ENCODE results near the gene FAM120B.
"Not testable (repeated sequence)": the region's sequence is repeated elsewhere in the genome, so short reads cannot be mapped to it uniquely, and the experiment has no call there.

FAM120B gene

DNA sequence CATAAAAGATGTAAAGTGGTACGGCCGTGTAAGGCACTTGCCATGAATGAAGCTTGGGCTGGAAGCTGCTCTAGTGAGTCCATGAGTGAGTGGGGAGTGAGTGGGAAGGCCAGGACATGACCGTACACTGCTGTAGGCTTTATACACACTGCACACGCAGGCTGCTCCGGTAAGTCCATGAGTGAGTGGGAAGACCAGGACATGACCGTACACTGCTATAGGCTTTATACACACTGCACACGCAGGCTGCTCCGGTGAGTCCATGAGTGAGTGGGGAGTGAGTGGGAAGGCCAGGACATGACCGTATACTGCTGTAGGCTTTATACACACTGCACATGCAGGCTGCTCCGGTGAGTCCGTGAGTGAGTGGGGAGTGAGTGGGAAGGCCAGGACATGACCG is 41.9 kb upstream of the FAM120B start:
- H3K4me3 ChIP-seq (ENCODE audit: extremely low read depth, insufficient read depth, low read length, poor library complexity, severe bottlenecking); H3K36me3 ChIP-seq (ENCODE audit: control insufficient read depth, insufficient read depth, low read length); H3K27ac ChIP-seq (ENCODE audit: low read depth, low read length, severe bottlenecking); H3K9me3 ChIP-seq (ENCODE audit: control insufficient read depth, low read length); H3K4me1 ChIP-seq (ENCODE audit: control insufficient read depth, insufficient read depth, low read length, poor library complexity, severe bottlenecking): not testable (repeated sequence)
- WGBS, 2 experiments (ENCODE audit: insufficient coverage in 2 of 2): 96 to 99% methylated on average over 6 to 7 of the region's 12 CpGs

DNA sequence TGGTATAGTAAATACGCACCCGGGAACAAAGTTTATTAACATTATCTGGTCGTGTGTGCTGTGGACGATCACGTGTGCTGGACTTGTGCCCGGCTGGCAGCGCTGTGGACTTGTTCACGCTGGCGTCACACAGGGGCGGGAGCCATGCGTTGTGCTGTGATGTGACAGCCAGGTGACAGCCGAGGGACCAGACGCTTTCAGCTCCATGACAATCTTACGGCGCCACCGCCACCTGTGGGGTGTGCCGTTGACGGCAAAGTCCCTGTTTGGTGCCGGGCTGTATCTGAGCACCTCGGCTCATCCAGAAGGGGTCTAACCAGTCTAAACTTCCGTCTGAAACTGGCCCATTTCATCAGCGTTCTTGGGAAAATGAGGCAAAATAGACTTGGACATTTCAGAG is 40.9 kb upstream of the FAM120B start:
- WGBS, 2 experiments (ENCODE audit: insufficient coverage in 2 of 2): 92 to 94% methylated on average over 22 of the region's 22 CpGs
- H3K27ac ChIP-seq (ENCODE audit: low read depth, low read length, severe bottlenecking): no peak overlapping the region
- no peak overlapping the region for H3K4me3 ChIP-seq (ENCODE audit: extremely low read depth, insufficient read depth, low read length, poor library complexity, severe bottlenecking)

DNA sequence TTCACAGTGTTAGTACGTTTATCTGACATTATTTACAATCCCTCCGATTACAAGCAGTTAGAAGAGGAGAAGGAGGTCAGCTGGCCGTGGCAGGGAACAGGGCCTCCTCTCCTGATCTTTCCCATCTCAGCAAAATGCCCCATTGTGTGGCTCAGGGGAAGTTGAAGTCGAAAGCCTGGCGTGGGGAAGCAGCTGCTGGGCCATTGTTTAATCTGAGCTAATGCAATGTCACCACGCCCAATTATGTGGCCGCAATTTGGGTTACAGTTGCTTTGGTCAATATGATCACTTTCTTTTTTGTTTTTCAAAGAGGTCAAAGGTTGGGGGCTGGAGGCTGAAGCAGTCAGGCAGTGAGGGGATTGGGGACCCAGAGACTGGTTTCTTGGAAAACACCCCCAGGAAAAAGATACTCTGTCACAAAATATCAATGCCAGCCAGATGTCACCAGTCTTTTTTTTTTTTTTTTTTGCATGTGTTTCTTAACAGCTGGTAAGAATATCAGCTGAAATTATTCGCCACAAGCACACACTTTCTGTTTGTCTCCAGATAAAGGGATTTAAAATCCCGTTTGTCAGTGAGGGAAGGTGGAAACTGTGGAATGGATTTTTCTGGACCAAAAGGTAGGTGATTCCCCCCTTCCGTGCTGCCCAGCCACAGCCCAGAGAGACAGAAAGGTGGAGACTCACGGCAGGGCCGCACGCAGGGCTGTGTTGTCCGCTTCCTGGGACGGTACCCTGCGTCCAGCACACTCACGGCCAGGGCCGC is 40.3 kb upstream of the FAM120B start:
- WGBS, 2 experiments (ENCODE audit: insufficient coverage in 2 of 2): 68 to 85% methylated on average over 6 to 8 of the region's 18 CpGs
- Histone ChIP-seq H3K9me3 (ENCODE audit: control insufficient read depth, low read length) (no peaks in the 10 kb centered on the region), H3K4me3 (ENCODE audit: extremely low read depth, insufficient read depth, low read length, poor library complexity, severe bottlenecking) (no peak overlapping the region), H3K27ac (ENCODE audit: low read depth, low read length, severe bottlenecking) (no peak overlapping the region), H3K4me1 (ENCODE audit: control insufficient read depth, insufficient read depth, low read length, poor library complexity, severe bottlenecking) (peaks cover 8% of the 10 kb centered on the region), H3K36me3 (ENCODE audit: control insufficient read depth, insufficient read depth, low read length) (no peaks in the 10 kb centered on the region)

More for the DNA sequence above, 40.9 kb upstream of the FAM120B start:
- Histone ChIP-seq H3K36me3 (ENCODE audit: control insufficient read depth, insufficient read depth, low read length) (no peaks in the 10 kb centered on the region), H3K9me3 (ENCODE audit: control insufficient read depth, low read length) (no peaks in the 10 kb centered on the region), H3K4me1 (ENCODE audit: control insufficient read depth, insufficient read depth, low read length, poor library complexity, severe bottlenecking) (peaks cover 8% of the 10 kb centered on the region)

DNA sequence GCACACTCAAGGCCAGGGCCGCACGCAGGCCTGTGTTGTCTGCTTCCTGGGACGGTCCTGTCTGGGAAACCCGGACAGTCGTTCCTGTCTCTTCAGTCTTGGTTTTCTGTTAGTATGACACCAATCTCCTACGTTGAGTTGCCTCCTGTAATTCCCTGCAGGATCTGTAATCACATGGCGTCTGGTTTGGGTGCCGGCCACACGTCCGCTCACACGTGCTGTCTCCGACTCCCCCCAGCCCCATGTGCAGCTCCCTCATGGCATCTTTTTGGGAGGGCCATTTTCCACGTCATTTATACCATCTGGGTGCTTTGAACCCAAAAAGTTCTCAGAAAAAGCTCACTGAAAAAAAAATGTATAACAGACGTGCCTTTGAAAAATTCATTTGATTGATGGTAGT is 38.9 kb upstream of the FAM120B start:
- H3K36me3 ChIP-seq (ENCODE audit: control insufficient read depth, insufficient read depth, low read length): no peaks in the 10 kb centered on the region
- peaks cover 8% of the 10 kb centered on the region for H3K4me1 ChIP-seq (ENCODE audit: control insufficient read depth, insufficient read depth, low read length, poor library complexity, severe bottlenecking)
- WGBS, 2 experiments (ENCODE audit: insufficient coverage in 2 of 2): 84 to 90% methylated on average over 14 of the region's 14 CpGs
- H3K27ac ChIP-seq (ENCODE audit: low read depth, low read length, severe bottlenecking): no peak overlapping the region
- H3K4me3 ChIP-seq (ENCODE audit: extremely low read depth, insufficient read depth, low read length, poor library complexity, severe bottlenecking): no peak overlapping the region
- H3K9me3 ChIP-seq (ENCODE audit: control insufficient read depth, low read length): no peaks in the 10 kb centered on the region

DNA sequence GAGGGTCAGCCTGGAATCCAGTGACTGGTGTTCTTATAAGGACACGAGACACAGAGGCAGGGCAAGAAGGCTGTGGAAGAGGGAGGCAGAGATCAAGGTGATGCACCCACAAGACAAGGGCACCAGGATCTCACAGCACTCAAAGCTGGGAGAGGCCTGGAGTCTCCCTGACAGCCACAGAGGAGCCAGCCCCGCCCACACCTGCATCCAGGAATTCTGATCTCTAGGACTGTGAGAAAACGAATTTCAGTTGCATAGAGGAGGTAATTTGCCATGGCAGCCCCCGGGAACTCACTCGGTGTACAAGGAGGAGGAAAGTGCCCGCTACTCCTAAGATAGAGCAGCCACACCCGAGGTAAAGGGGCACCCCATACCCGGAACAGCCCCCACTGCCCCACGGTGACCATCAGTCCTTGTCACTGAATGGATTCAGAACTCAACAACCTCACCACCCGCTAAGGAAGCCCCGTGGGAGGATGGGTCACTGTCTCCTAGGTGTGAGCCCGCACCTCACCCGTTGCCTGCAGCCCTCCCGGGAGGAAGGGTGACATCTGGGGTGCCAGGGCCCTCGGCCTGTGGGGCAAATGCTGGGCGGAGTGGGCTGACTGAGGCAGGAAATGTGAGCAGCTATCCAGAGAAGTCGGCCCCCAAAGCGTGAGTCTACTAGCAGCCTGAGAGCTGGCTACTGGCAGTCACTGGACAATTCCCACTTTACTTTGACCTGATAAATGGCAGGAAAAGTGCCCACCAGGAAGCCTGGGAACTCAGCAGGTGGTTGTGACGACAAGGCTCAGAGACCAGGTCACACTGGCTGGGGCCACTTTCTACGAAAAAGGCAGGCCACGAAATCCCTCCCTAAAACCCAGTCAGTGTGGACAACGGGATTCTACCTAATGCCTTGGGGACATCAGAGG is 38.1 kb upstream of the FAM120B start:
- Histone ChIP-seq H3K4me1 (ENCODE audit: control insufficient read depth, insufficient read depth, low read length, poor library complexity, severe bottlenecking) (peaks cover 8% of the 10 kb centered on the region), H3K4me3 (ENCODE audit: extremely low read depth, insufficient read depth, low read length, poor library complexity, severe bottlenecking) (no peak overlapping the region), H3K9me3 (ENCODE audit: control insufficient read depth, low read length) (no peaks in the 10 kb centered on the region), H3K27ac (ENCODE audit: low read depth, low read length, severe bottlenecking) (no peak overlapping the region), H3K36me3 (ENCODE audit: control insufficient read depth, insufficient read depth, low read length) (no peaks in the 10 kb centered on the region)
- WGBS, 2 experiments (ENCODE audit: insufficient coverage in 2 of 2): 86 to 89% methylated on average over 18 to 21 of the region's 22 CpGs

DNA sequence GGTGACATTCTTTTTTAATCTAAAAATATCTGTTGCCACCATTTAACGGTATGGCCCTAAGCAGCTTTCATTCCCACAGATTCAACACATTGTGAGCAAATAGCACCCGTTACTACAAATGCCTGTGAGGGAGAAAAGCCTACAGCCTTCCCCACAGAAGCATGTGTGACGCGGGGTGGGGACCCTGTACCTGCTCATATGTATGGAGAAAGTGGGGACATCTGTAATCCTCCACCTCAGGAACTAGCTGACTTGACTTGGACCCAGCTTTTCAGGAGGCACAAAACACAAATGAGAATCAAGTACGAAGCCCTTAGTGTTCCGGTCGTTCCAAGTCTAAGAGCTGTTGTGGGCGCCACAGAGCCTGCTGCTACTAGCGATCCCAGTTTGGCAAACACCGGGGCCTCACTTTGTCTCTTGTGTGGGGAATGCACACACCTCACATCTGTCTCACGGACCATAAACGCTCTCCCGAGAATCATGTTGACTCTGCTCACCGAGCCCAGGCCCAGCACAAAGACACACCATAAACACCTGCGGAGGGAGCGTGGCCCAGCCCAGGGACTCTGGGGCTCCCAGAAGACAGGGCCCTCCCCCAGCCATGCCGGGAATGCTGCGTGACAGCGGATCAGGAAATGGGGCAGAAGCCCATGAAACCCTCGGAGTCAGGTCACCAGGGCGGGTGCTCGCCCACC is 37.3 kb upstream of the FAM120B start:
- no peak overlapping the region for H3K4me3 ChIP-seq (ENCODE audit: extremely low read depth, insufficient read depth, low read length, poor library complexity, severe bottlenecking)
- no peaks in the 10 kb centered on the region for H3K9me3 ChIP-seq (ENCODE audit: control insufficient read depth, low read length)
- WGBS, 2 experiments (ENCODE audit: insufficient coverage in 2 of 2): 69 to 75% methylated on average over 16 to 17 of the region's 22 CpGs
- no peaks in the 10 kb centered on the region for H3K36me3 ChIP-seq (ENCODE audit: control insufficient read depth, insufficient read depth, low read length)
- no peak overlapping the region for H3K27ac ChIP-seq (ENCODE audit: low read depth, low read length, severe bottlenecking)
- H3K4me1 ChIP-seq (ENCODE audit: control insufficient read depth, insufficient read depth, low read length, poor library complexity, severe bottlenecking): peaks cover 8% of the 10 kb centered on the region

DNA sequence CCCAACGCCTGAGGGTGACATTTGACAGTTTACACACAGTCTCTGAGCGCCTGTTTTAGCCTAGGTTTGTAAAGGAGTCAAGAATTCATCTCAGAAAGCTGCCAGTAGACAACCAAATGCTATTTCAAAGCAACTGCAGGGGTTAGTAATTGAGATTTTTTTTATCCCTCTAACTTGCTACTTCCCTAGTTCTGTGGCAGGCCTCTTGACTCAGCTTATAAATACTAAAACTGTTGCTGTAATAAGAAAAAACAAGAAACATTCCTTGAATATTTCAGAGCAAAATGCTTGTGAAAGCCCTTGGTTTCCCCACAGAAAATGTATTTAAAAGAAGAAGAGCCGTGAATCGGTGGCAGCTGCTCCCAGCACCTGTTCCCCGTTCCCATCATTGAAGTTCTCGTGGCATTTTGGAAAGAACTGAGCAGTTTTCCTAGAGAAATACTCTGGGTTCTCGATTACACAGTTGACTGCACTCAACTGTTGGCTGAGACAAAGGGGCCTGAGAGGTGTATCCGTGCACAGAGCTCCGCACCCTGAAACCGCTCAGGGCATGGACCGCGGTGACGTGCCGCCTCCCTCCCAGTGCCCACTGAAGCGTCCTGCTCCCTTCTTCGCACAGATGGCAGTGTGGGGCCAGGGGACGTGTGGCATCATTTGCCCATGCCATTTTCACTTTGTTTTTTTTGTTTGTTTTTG is 36.6 kb upstream of the FAM120B start:
- no peak overlapping the region for H3K27ac ChIP-seq (ENCODE audit: low read depth, low read length, severe bottlenecking)
- H3K4me3 ChIP-seq (ENCODE audit: extremely low read depth, insufficient read depth, low read length, poor library complexity, severe bottlenecking): no peak overlapping the region
- peaks cover 8% of the 10 kb centered on the region for H3K4me1 ChIP-seq (ENCODE audit: control insufficient read depth, insufficient read depth, low read length, poor library complexity, severe bottlenecking)
- no peaks in the 10 kb centered on the region for H3K36me3 ChIP-seq (ENCODE audit: control insufficient read depth, insufficient read depth, low read length)
- H3K9me3 ChIP-seq (ENCODE audit: control insufficient read depth, low read length): no peaks in the 10 kb centered on the region
- 82 to 92% methylated on average over 14 to 15 of the region's 17 CpGs for WGBS, 2 experiments (ENCODE audit: insufficient coverage in 2 of 2)

DNA sequence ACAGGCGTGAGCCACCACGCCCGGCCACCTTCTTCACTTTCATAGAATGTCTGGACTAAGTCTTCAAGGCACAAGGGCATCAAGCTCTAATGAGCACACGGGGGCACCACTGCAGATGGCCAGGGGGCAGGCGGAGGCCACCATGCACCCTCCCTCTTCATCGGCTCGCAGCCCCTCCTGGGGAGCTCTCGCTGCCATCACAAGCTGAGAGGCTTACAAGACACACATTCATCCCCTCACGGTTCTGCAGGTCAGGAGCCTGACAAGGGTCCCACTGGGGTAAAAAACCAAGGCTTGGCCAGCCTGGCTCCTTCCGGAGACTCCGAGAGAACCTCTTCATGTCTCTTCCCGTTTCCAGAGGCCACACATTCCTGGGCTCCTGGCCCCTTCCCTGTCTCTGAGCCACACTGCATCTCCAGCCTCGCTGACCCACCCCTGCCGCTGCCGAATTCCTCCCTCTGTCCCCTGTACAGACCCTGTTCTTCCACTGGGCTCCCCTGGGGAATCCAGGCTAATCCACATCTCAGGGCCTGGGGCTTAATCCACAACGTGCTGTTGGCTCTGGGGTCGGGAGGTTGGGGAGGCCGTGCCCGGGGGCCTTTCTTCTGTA is 35.5 kb upstream of the FAM120B start:
- H3K27ac ChIP-seq (ENCODE audit: low read depth, low read length, severe bottlenecking): no peak overlapping the region
- H3K4me1 ChIP-seq (ENCODE audit: control insufficient read depth, insufficient read depth, low read length, poor library complexity, severe bottlenecking): peaks cover 8% of the 10 kb centered on the region
- no peak overlapping the region for H3K4me3 ChIP-seq (ENCODE audit: extremely low read depth, insufficient read depth, low read length, poor library complexity, severe bottlenecking)
- WGBS, 2 experiments (ENCODE audit: insufficient coverage in 2 of 2): 92% methylated on average over 12 to 15 of the region's 19 CpGs
- no peaks in the 10 kb centered on the region for H3K36me3 ChIP-seq (ENCODE audit: control insufficient read depth, insufficient read depth, low read length)
- no peaks in the 10 kb centered on the region for H3K9me3 ChIP-seq (ENCODE audit: control insufficient read depth, low read length)

DNA sequence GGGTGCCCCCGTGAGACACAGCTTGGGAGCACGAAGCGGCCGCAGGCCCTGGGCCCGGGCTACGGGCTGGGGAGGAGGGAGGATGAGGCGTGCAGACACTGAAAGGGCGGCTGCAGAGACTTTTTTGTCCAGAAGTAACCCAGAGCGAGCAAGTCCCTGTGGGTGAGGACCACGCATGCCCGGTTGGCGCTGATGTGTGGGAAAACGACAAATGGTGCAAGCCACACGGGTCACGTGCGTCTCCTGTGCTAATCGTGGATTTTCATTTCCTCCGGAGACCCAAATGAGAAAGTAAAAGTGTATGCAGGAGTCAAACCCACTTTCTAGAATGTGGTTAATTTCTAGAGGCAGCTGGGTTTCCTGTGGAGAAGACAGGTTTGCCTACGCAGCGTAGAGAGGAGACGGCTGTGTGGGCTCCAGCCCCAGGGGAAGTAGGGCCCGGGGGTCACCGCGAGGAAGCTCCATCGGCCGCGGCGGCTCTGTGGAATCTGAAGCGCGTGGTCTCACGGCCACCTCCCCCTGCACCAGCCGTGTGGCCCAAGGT is 34.7 kb upstream of the FAM120B start:
- H3K27ac ChIP-seq (ENCODE audit: low read depth, low read length, severe bottlenecking): no peak overlapping the region

More for the DNA sequence above, 34.7 kb upstream of the FAM120B start:
- 93 to 96% methylated on average over 30 to 31 of the region's 32 CpGs for WGBS, 2 experiments (ENCODE audit: insufficient coverage in 2 of 2)
- Histone ChIP-seq H3K4me1 (ENCODE audit: control insufficient read depth, insufficient read depth, low read length, poor library complexity, severe bottlenecking) (peaks cover 8% of the 10 kb centered on the region), H3K4me3 (ENCODE audit: extremely low read depth, insufficient read depth, low read length, poor library complexity, severe bottlenecking) (no peak overlapping the region), H3K9me3 (ENCODE audit: control insufficient read depth, low read length) (no peaks in the 10 kb centered on the region), H3K36me3 (ENCODE audit: control insufficient read depth, insufficient read depth, low read length) (no peaks in the 10 kb centered on the region)
